ENCODE measurements around the gene GNLY.

GRCh38 chr2:85647823-85648526 is 46.2 kb upstream of the GNLY start:
- no peak for TF ChIP-seq CTCF (IDR thresholded peaks at IDR 0.05 in 4 of 5, conservative IDR thresholded peaks at IDR 0.05 in 1 of 5)
- no peak for TF ChIP-seq POLR2A (IDR thresholded peaks at IDR 0.05)

All from gastrocnemius medialis (tissue), 4 donors.